ENCODE results near the gene FGFR3. TPM values are rescaled to one million over a fixed set of nuclear protein-coding genes. Genes with fewer than 3 reads are reported as not detected.

FGFR3 gene
- total RNA-seq, 4 donors from 2014 or later: 1.2 to 2.0 (median 1.6) TPM

GRCh38 chr4:1856943-1857699 lies 64.0 kb downstream of the FGFR3 start:
- Histone ChIP-seq H3K36me3 (peaks cover 0 to 7% (median 0%) of the 10 kb centered on the region in 4 donors), H3K9me3 (no peaks in the 10 kb centered on the region), H3K27me3 (peaks cover 0 to 2% (median under 1%) of the 10 kb centered on the region in 4 donors), H3K4me1 (peaks cover 32 to 53% (median 41%) of the 10 kb centered on the region in 4 donors), H3K4me3 (peak overlapping the region; percentile 67 to 92 (median 78)), H3K27ac (replicated peaks in 1 of 4) (peak overlapping the region; percentile 73 to 96 (median 90))
- no peak for DNase-seq (ENCODE audit: extremely low spot score)
- no peak for TF ChIP-seq POLR2A (IDR thresholded peaks at IDR 0.05; ENCODE audit: low read depth)
- peak in 1 of 2 donors; percentile 5 for TF ChIP-seq POLR2AphosphoS5 (IDR thresholded peaks at IDR 0.05)
- 81% methylated on average over 7 of the region's 32 CpGs for WGBS
- intact Hi-C loops (cut with DNase I): loop anchor here (5.0 kb wide), 1 partner anchor 40 kb away; no protein-coding TSS in a partner anchor

- Histone ChIP-seq H3K4me3 (no peak overlapping the region), H3K4me1 (peaks cover 29 to 51% (median 43%) of the 10 kb centered on the region in 4 donors), H3K27ac (replicated peaks in 1 of 4) (no peak overlapping the region), H3K27me3 (peaks cover 0 to 9% (median 3%) of the 10 kb centered on the region in 4 donors), H3K9me3 (no peaks in the 10 kb centered on the region), H3K36me3 (peaks cover 0 to 6% (median 0%) of the 10 kb centered on the region in 4 donors)
- 67% methylated on average over 1 of the region's 5 CpGs for WGBS
- intact Hi-C loops (cut with DNase I): loop anchor here (5.0 kb wide), 1 partner anchor 39 kb away; no protein-coding TSS in a partner anchor
- no peak for DNase-seq (ENCODE audit: extremely low spot score)
- TF ChIP-seq CTCF (IDR thresholded peaks at IDR 0.05) (no peak), POLR2A (IDR thresholded peaks at IDR 0.05; ENCODE audit: low read depth) (no peak), POLR2AphosphoS5 (IDR thresholded peaks at IDR 0.05) (no peak), EP300 (IDR thresholded peaks at IDR 0.05) (no peak)
Observed at GRCh38 chr4:1857931-1858330, 64.8 kb downstream of the FGFR3 start.

Other genes with a start within 250 kb of the FGFR3 start
- gene FAM53A, start 109.0 kb upstream of the FGFR3 start, total RNA-seq: 10 to 100 TPM in 1 of 4 donors, 1 to 10 TPM in 3; 5.2 to 13.3 (median 8.9) TPM
- gene SLBP, start 81.0 kb upstream of the FGFR3 start, total RNA-seq: 10 to 100 TPM; 41.5 to 56.1 (median 45.5) TPM
- gene TMEM129, start 72.0 kb upstream of the FGFR3 start, total RNA-seq: 100 to 1,000 TPM in 1 of 4 donors, 10 to 100 TPM in 3; 59.3 to 101 (median 72.6) TPM
- 1 to 10 TPM; 2.5 to 8.8 (median 5.8) TPM for gene TACC3, start 71.8 kb upstream of the FGFR3 start, total RNA-seq
- gene LETM1, start 62.9 kb downstream of the FGFR3 start, total RNA-seq: 10 to 100 TPM; 23.7 to 34.7 (median 33.3) TPM
- gene NSD2, start 78.1 kb downstream of the FGFR3 start, total RNA-seq: 10 to 100 TPM; 31.8 to 44.2 (median 37.5) TPM
- 10 to 100 TPM; 15.4 to 23.7 (median 18.7) TPM for gene NELFA, start 215.7 kb downstream of the FGFR3 start, total RNA-seq

Measured in esophagus muscularis mucosa (tissue), 4 donors.